ENCODE measurements around the gene ZNF385A.

The ZNF385A gene

GRCh38 chr12:54425702-54426101 is 41.2 kb upstream of the ZNF385A start:
- Histone ChIP-seq H3K4me1 (ENCODE audit: control insufficient read depth in 5 of 5, insufficient read depth in 5 of 5, low read length in 5 of 5) (peaks cover 24 to 62% (median 43%) of the 10 kb centered on the region in 5 donors), H3K36me3 (ENCODE audit: control insufficient read depth in 5 of 5, insufficient read depth in 5 of 5, low read length in 5 of 5) (no peaks in the 10 kb centered on the region), H3K4me3 (ENCODE audit: low read depth in 1 of 5, low read length in 5 of 5) (no peak overlapping the region), H3K27ac (ENCODE audit: low read depth, low read length) (peak overlapping the region; percentile 10), H3K9ac (ENCODE audit: low read length in 5 of 5) (no peak overlapping the region), H3K9me3 (ENCODE audit: control insufficient read depth in 5 of 5, low read length in 5 of 5) (no peaks in the 10 kb centered on the region), H3K27me3 (ENCODE audit: control insufficient read depth in 5 of 5, insufficient read depth in 4 of 5, low read length in 5 of 5) (peaks cover 0 to 12% (median 0%) of the 10 kb centered on the region in 5 donors)

GRCh38 chr12:54424224-54424623 is 39.7 kb upstream of the ZNF385A start:
- H3K4me1 ChIP-seq (ENCODE audit: control insufficient read depth in 5 of 5, insufficient read depth in 5 of 5, low read length in 5 of 5): peaks cover 24 to 66% (median 57%) of the 10 kb centered on the region in 5 donors
- H3K9me3 ChIP-seq (ENCODE audit: control insufficient read depth in 5 of 5, low read length in 5 of 5): no peaks in the 10 kb centered on the region
- H3K4me3 ChIP-seq (ENCODE audit: low read depth in 1 of 5, low read length in 5 of 5): no peak overlapping the region
- no peaks in the 10 kb centered on the region for H3K36me3 ChIP-seq (ENCODE audit: control insufficient read depth in 5 of 5, insufficient read depth in 5 of 5, low read length in 5 of 5)
- H3K9ac ChIP-seq (ENCODE audit: low read length in 5 of 5): no peak overlapping the region
- H3K27me3 ChIP-seq (ENCODE audit: control insufficient read depth in 5 of 5, insufficient read depth in 4 of 5, low read length in 5 of 5): peaks cover 0 to 13% (median 0%) of the 10 kb centered on the region in 5 donors
- no peak overlapping the region for H3K27ac ChIP-seq (ENCODE audit: low read depth, low read length)

- H3K27ac ChIP-seq (ENCODE audit: low read depth, low read length): no peak overlapping the region
- H3K9me3 ChIP-seq (ENCODE audit: control insufficient read depth in 5 of 5, low read length in 5 of 5): no peaks in the 10 kb centered on the region
- peaks cover 0 to 13% (median 0%) of the 10 kb centered on the region in 5 donors for H3K27me3 ChIP-seq (ENCODE audit: control insufficient read depth in 5 of 5, insufficient read depth in 4 of 5, low read length in 5 of 5)
- no peaks in the 10 kb centered on the region for H3K36me3 ChIP-seq (ENCODE audit: control insufficient read depth in 5 of 5, insufficient read depth in 5 of 5, low read length in 5 of 5)
- H3K4me3 ChIP-seq (ENCODE audit: low read depth in 1 of 5, low read length in 5 of 5): no peak overlapping the region
- H3K4me1 ChIP-seq (ENCODE audit: control insufficient read depth in 5 of 5, insufficient read depth in 5 of 5, low read length in 5 of 5): peaks cover 24 to 61% (median 52%) of the 10 kb centered on the region in 5 donors
- H3K9ac ChIP-seq (ENCODE audit: low read length in 5 of 5): no peak overlapping the region
These were observed 39.2 kb upstream of the ZNF385A start for GRCh38 chr12:54423816-54424150.

- Histone ChIP-seq H3K27me3 (ENCODE audit: control insufficient read depth in 5 of 5, insufficient read depth in 4 of 5, low read length in 5 of 5) (peaks cover 0 to 6% (median 0%) of the 10 kb centered on the region in 5 donors), H3K4me1 (ENCODE audit: control insufficient read depth in 5 of 5, insufficient read depth in 5 of 5, low read length in 5 of 5) (peaks cover 12 to 51% (median 48%) of the 10 kb centered on the region in 5 donors), H3K9ac (ENCODE audit: low read length in 5 of 5) (no peak overlapping the region), H3K9me3 (ENCODE audit: control insufficient read depth in 5 of 5, low read length in 5 of 5) (no peaks in the 10 kb centered on the region), H3K27ac (ENCODE audit: low read depth, low read length) (peak overlapping the region; percentile 92), H3K4me3 (ENCODE audit: low read depth in 1 of 5, low read length in 5 of 5) (no peak overlapping the region), H3K36me3 (ENCODE audit: control insufficient read depth in 5 of 5, insufficient read depth in 5 of 5, low read length in 5 of 5) (no peaks in the 10 kb centered on the region)
These were observed 37.3 kb upstream of the ZNF385A start for GRCh38 chr12:54421879-54422250.

- H3K27ac ChIP-seq (ENCODE audit: low read depth, low read length): peak overlapping the region; percentile 92
- peak overlapping the region in 1 of 5 donors; percentile 81 for H3K9ac ChIP-seq (ENCODE audit: low read length in 5 of 5)
- peaks cover 10 to 51% (median 48%) of the 10 kb centered on the region in 5 donors for H3K4me1 ChIP-seq (ENCODE audit: control insufficient read depth in 5 of 5, insufficient read depth in 5 of 5, low read length in 5 of 5)
- H3K4me3 ChIP-seq (ENCODE audit: low read depth in 1 of 5, low read length in 5 of 5): no peak overlapping the region
- H3K27me3 ChIP-seq (ENCODE audit: control insufficient read depth in 5 of 5, insufficient read depth in 4 of 5, low read length in 5 of 5): peaks cover 0 to 6% (median 0%) of the 10 kb centered on the region in 5 donors
- H3K9me3 ChIP-seq (ENCODE audit: control insufficient read depth in 5 of 5, low read length in 5 of 5): no peaks in the 10 kb centered on the region
- H3K36me3 ChIP-seq (ENCODE audit: control insufficient read depth in 5 of 5, insufficient read depth in 5 of 5, low read length in 5 of 5): no peaks in the 10 kb centered on the region
These were observed 36.8 kb upstream of the ZNF385A start for GRCh38 chr12:54421175-54421878.

GRCh38 chr12:54420766-54421144 is 36.2 kb upstream of the ZNF385A start:
- peak overlapping the region in 1 of 5 donors; percentile 81 for H3K9ac ChIP-seq (ENCODE audit: low read length in 5 of 5)
- H3K4me3 ChIP-seq (ENCODE audit: low read depth in 1 of 5, low read length in 5 of 5): no peak overlapping the region

GRCh38 chr12:54419088-54419887 is 34.8 kb upstream of the ZNF385A start, which contains the start of gene ITGA5:
Gene ITGA5, minus strand, starts transcription at chr12:54419266. Its CDS starts 68 bp downstream, at chr12:54419198.
- Histone ChIP-seq H3K9me3 (ENCODE audit: control insufficient read depth in 5 of 5, low read length in 5 of 5) (no peaks in the 10 kb centered on the region), H3K27ac (ENCODE audit: low read depth, low read length) (peak within 1 kb of the TSS; percentile 92), H3K9ac (ENCODE audit: low read length in 5 of 5) (peak within 1 kb of the TSS; percentile 63 to 88 (median 86)), H3K4me1 (ENCODE audit: control insufficient read depth in 5 of 5, insufficient read depth in 5 of 5, low read length in 5 of 5) (peaks cover 10 to 57% (median 54%) of the 10 kb centered on the region in 5 donors), H3K36me3 (ENCODE audit: control insufficient read depth in 5 of 5, insufficient read depth in 5 of 5, low read length in 5 of 5) (no peaks in the 10 kb centered on the region), H3K27me3 (ENCODE audit: control insufficient read depth in 5 of 5, insufficient read depth in 4 of 5, low read length in 5 of 5) (peaks cover 0 to 6% (median 0%) of the 10 kb centered on the region in 5 donors), H3K4me3 (ENCODE audit: low read depth in 1 of 5, low read length in 5 of 5) (peak within 1 kb of the TSS; percentile 74 to 91 (median 85))

More at GRCh38 chr12:54420766-54421144, 36.2 kb upstream of the ZNF385A start:
- Histone ChIP-seq H3K36me3 (ENCODE audit: control insufficient read depth in 5 of 5, insufficient read depth in 5 of 5, low read length in 5 of 5) (no peaks in the 10 kb centered on the region), H3K27ac (ENCODE audit: low read depth, low read length) (peak overlapping the region; percentile 92), H3K9me3 (ENCODE audit: control insufficient read depth in 5 of 5, low read length in 5 of 5) (no peaks in the 10 kb centered on the region), H3K4me1 (ENCODE audit: control insufficient read depth in 5 of 5, insufficient read depth in 5 of 5, low read length in 5 of 5) (peaks cover 10 to 51% (median 46%) of the 10 kb centered on the region in 5 donors), H3K27me3 (ENCODE audit: control insufficient read depth in 5 of 5, insufficient read depth in 4 of 5, low read length in 5 of 5) (peaks cover 0 to 6% (median 0%) of the 10 kb centered on the region in 5 donors)

- H3K4me1 ChIP-seq (ENCODE audit: control insufficient read depth in 5 of 5, insufficient read depth in 5 of 5, low read length in 5 of 5): peaks cover 14 to 64% (median 61%) of the 10 kb centered on the region in 5 donors
These were observed 34.0 kb upstream of the ZNF385A start for GRCh38 chr12:54418441-54419087.

GRCh38 chr12:54417712-54418440 is 33.3 kb upstream of the ZNF385A start:
- Histone ChIP-seq H3K27ac (ENCODE audit: low read depth, low read length) (peak overlapping the region; percentile 92), H3K4me1 (ENCODE audit: control insufficient read depth in 5 of 5, insufficient read depth in 5 of 5, low read length in 5 of 5) (peaks cover 20 to 71% (median 68%) of the 10 kb centered on the region in 5 donors), H3K36me3 (ENCODE audit: control insufficient read depth in 5 of 5, insufficient read depth in 5 of 5, low read length in 5 of 5) (no peaks in the 10 kb centered on the region), H3K27me3 (ENCODE audit: control insufficient read depth in 5 of 5, insufficient read depth in 4 of 5, low read length in 5 of 5) (peaks cover 0 to 6% (median 0%) of the 10 kb centered on the region in 5 donors), H3K4me3 (ENCODE audit: low read depth in 1 of 5, low read length in 5 of 5) (peak overlapping the region; percentile 74 to 91 (median 85)), H3K9ac (ENCODE audit: low read length in 5 of 5) (peak overlapping the region; percentile 79 to 88 (median 86)), H3K9me3 (ENCODE audit: control insufficient read depth in 5 of 5, low read length in 5 of 5) (no peaks in the 10 kb centered on the region)

More at GRCh38 chr12:54418441-54419087, 34.0 kb upstream of the ZNF385A start:
- H3K4me3 ChIP-seq (ENCODE audit: low read depth in 1 of 5, low read length in 5 of 5): peak overlapping the region; percentile 74 to 91 (median 85)
- H3K27ac ChIP-seq (ENCODE audit: low read depth, low read length): peak overlapping the region; percentile 92
- peaks cover 0 to 6% (median 0%) of the 10 kb centered on the region in 5 donors for H3K27me3 ChIP-seq (ENCODE audit: control insufficient read depth in 5 of 5, insufficient read depth in 4 of 5, low read length in 5 of 5)
- no peaks in the 10 kb centered on the region for H3K36me3 ChIP-seq (ENCODE audit: control insufficient read depth in 5 of 5, insufficient read depth in 5 of 5, low read length in 5 of 5)
- no peaks in the 10 kb centered on the region for H3K9me3 ChIP-seq (ENCODE audit: control insufficient read depth in 5 of 5, low read length in 5 of 5)
- H3K9ac ChIP-seq (ENCODE audit: low read length in 5 of 5): peak overlapping the region; percentile 56 to 88 (median 86)
